ENCODE data around the gene CCDC185.

Gene CCDC185

GRCh38 chr1:223419561-223419960 is 26.3 kb downstream of the CCDC185 start:
- Histone ChIP-seq H3K9ac (ENCODE audit: low read length) (no peak overlapping the region), H3K27me3 (ENCODE audit: control insufficient read depth, insufficient read depth, low read length) (no peaks in the 10 kb centered on the region), H3K9me3 (ENCODE audit: control insufficient read depth, low read depth, low read length) (no peaks in the 10 kb centered on the region), H3K27ac (ENCODE audit: low read length) (no peak overlapping the region), H3K4me3 (ENCODE audit: low read length) (no peak overlapping the region), H3K36me3 (ENCODE audit: control insufficient read depth, low read depth, low read length) (no peaks in the 10 kb centered on the region), H3K4me1 (ENCODE audit: control insufficient read depth, low read depth, low read length) (no peaks in the 10 kb centered on the region)

DNA sequence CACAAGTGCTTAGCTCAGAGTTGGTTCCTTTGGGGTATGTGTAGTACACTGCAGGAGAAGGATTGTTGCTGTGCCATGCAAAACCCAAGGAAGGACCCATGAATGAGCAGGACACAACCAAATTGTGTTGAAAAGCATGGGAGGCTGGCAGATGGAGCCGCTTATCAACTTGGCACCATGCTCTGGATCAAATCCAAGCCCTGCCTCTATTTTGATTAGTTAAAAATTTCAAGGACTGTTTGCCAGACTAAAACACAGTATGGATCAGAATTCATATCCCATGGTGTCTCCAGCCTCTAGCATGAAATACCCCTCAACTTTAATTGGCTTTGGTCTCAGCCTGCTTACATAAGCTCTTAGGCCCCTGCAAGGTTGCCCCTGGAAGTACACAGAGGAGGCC is 27.8 kb downstream of the CCDC185 start:
- Histone ChIP-seq H3K4me1 (ENCODE audit: control insufficient read depth, low read depth, low read length) (no peaks in the 10 kb centered on the region), H3K4me3 (ENCODE audit: low read length) (no peak overlapping the region), H3K27me3 (ENCODE audit: control insufficient read depth, insufficient read depth, low read length) (no peaks in the 10 kb centered on the region), H3K27ac (ENCODE audit: low read length) (no peak overlapping the region), H3K9ac (ENCODE audit: low read length) (no peak overlapping the region), H3K9me3 (ENCODE audit: control insufficient read depth, low read depth, low read length) (no peaks in the 10 kb centered on the region), H3K36me3 (ENCODE audit: control insufficient read depth, low read depth, low read length) (no peaks in the 10 kb centered on the region)

- H3K9ac ChIP-seq (ENCODE audit: low read length), result no peak overlapping the region
- H3K27me3 ChIP-seq (ENCODE audit: control insufficient read depth, insufficient read depth, low read length), result no peaks in the 10 kb centered on the region
- H3K4me1 ChIP-seq (ENCODE audit: control insufficient read depth, low read depth, low read length), result no peaks in the 10 kb centered on the region
- H3K9me3 ChIP-seq (ENCODE audit: control insufficient read depth, low read depth, low read length), result no peaks in the 10 kb centered on the region
- no peak overlapping the region for H3K27ac ChIP-seq (ENCODE audit: low read length)
- no peak overlapping the region for H3K4me3 ChIP-seq (ENCODE audit: low read length)
- no peaks in the 10 kb centered on the region for H3K36me3 ChIP-seq (ENCODE audit: control insufficient read depth, low read depth, low read length)
These were observed 28.5 kb downstream of the CCDC185 start for GRCh38 chr1:223421676-223422075.

DNA sequence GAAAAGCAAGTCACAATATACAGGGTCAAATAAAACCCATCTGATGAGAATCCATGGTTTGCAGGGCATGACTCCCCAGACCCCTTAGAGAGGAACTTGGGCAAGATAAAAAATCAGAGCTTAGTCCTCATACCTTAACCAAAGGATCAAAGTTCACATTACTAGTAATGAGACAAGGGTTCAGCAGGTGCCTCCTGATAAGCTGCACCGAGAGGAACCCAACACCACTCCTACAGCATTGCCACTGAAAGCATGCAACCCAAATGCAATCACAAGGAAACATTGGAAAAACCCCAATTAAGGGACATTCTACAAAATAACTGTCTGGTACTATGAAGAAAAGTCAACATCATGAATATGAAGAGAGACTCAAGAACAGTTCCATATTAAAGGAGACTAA is 29.7 kb downstream of the CCDC185 start:
- Histone ChIP-seq H3K9me3 (ENCODE audit: control insufficient read depth, low read depth, low read length) (no peaks in the 10 kb centered on the region), H3K4me3 (ENCODE audit: low read length) (no peak overlapping the region), H3K27me3 (ENCODE audit: control insufficient read depth, insufficient read depth, low read length) (no peaks in the 10 kb centered on the region), H3K4me1 (ENCODE audit: control insufficient read depth, low read depth, low read length) (no peaks in the 10 kb centered on the region), H3K9ac (ENCODE audit: low read length) (no peak overlapping the region), H3K27ac (ENCODE audit: low read length) (no peak overlapping the region), H3K36me3 (ENCODE audit: control insufficient read depth, low read depth, low read length) (no peaks in the 10 kb centered on the region)

GRCh38 chr1:223423641-223424233 is 30.5 kb downstream of the CCDC185 start:
- H3K27ac ChIP-seq (ENCODE audit: low read length), result no peak overlapping the region
- no peak overlapping the region for H3K9ac ChIP-seq (ENCODE audit: low read length)
- H3K9me3 ChIP-seq (ENCODE audit: control insufficient read depth, low read depth, low read length), result no peaks in the 10 kb centered on the region

GRCh38 chr1:223425550-223425949 is 32.3 kb downstream of the CCDC185 start:
- H3K9me3 ChIP-seq (ENCODE audit: control insufficient read depth, low read depth, low read length), result no peaks in the 10 kb centered on the region
- no peaks in the 10 kb centered on the region for H3K27me3 ChIP-seq (ENCODE audit: control insufficient read depth, insufficient read depth, low read length)
- H3K4me1 ChIP-seq (ENCODE audit: control insufficient read depth, low read depth, low read length), result no peaks in the 10 kb centered on the region
- H3K27ac ChIP-seq (ENCODE audit: low read length), result no peak overlapping the region
- no peak overlapping the region for H3K9ac ChIP-seq (ENCODE audit: low read length)
- H3K4me3 ChIP-seq (ENCODE audit: low read length), result no peak overlapping the region
- no peaks in the 10 kb centered on the region for H3K36me3 ChIP-seq (ENCODE audit: control insufficient read depth, low read depth, low read length)

More at GRCh38 chr1:223423641-223424233, 30.5 kb downstream of the CCDC185 start:
- Histone ChIP-seq H3K36me3 (ENCODE audit: control insufficient read depth, low read depth, low read length) (no peaks in the 10 kb centered on the region), H3K4me3 (ENCODE audit: low read length) (no peak overlapping the region), H3K4me1 (ENCODE audit: control insufficient read depth, low read depth, low read length) (no peaks in the 10 kb centered on the region), H3K27me3 (ENCODE audit: control insufficient read depth, insufficient read depth, low read length) (no peaks in the 10 kb centered on the region)

- H3K27ac ChIP-seq (ENCODE audit: low read length), result no peak overlapping the region
- no peaks in the 10 kb centered on the region for H3K27me3 ChIP-seq (ENCODE audit: control insufficient read depth, insufficient read depth, low read length)
- no peaks in the 10 kb centered on the region for H3K4me1 ChIP-seq (ENCODE audit: control insufficient read depth, low read depth, low read length)
- no peak overlapping the region for H3K4me3 ChIP-seq (ENCODE audit: low read length)
- no peak overlapping the region for H3K9ac ChIP-seq (ENCODE audit: low read length)
- H3K9me3 ChIP-seq (ENCODE audit: control insufficient read depth, low read depth, low read length), result no peaks in the 10 kb centered on the region
- no peaks in the 10 kb centered on the region for H3K36me3 ChIP-seq (ENCODE audit: control insufficient read depth, low read depth, low read length)
These were observed 33.7 kb downstream of the CCDC185 start for GRCh38 chr1:223426936-223427335.

DNA sequence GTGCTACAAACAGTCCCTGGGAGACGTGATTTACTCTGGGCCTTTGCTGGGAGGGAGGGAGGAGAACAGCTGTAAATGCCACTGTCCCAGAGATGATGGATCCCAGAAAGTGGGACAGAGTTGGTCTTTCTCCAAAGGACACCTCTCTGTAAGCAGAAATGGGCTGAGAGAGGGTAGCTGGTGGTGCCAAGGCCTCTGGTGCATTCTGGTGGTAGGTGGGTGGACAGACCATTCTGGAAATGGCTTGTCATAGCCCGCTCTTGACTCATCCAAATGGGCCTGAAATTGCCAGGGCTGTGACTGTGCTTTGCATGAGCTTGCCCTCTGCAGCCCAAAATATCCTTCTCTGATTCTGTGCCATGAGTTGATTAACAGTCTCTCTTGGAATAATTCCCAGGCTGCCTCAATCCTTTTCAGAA is 36.1 kb downstream of the CCDC185 start:
- H3K4me1 ChIP-seq (ENCODE audit: control insufficient read depth, low read depth, low read length), result no peaks in the 10 kb centered on the region
- H3K27ac ChIP-seq (ENCODE audit: low read length), result no peak overlapping the region
- H3K4me3 ChIP-seq (ENCODE audit: low read length), result no peak overlapping the region
- H3K9me3 ChIP-seq (ENCODE audit: control insufficient read depth, low read depth, low read length), result no peaks in the 10 kb centered on the region
- H3K9ac ChIP-seq (ENCODE audit: low read length), result no peak overlapping the region
- H3K27me3 ChIP-seq (ENCODE audit: control insufficient read depth, insufficient read depth, low read length), result no peaks in the 10 kb centered on the region
- H3K36me3 ChIP-seq (ENCODE audit: control insufficient read depth, low read depth, low read length), result no peaks in the 10 kb centered on the region

- H3K4me1 ChIP-seq (ENCODE audit: control insufficient read depth, low read depth, low read length), result no peaks in the 10 kb centered on the region
- H3K27ac ChIP-seq (ENCODE audit: low read length), result no peak overlapping the region
- H3K9ac ChIP-seq (ENCODE audit: low read length), result no peak overlapping the region
- no peaks in the 10 kb centered on the region for H3K36me3 ChIP-seq (ENCODE audit: control insufficient read depth, low read depth, low read length)
- H3K4me3 ChIP-seq (ENCODE audit: low read length), result no peak overlapping the region
- H3K27me3 ChIP-seq (ENCODE audit: control insufficient read depth, insufficient read depth, low read length), result no peaks in the 10 kb centered on the region
- H3K9me3 ChIP-seq (ENCODE audit: control insufficient read depth, low read depth, low read length), result no peaks in the 10 kb centered on the region
These were observed 36.6 kb downstream of the CCDC185 start for GRCh38 chr1:223429821-223430220.

DNA sequence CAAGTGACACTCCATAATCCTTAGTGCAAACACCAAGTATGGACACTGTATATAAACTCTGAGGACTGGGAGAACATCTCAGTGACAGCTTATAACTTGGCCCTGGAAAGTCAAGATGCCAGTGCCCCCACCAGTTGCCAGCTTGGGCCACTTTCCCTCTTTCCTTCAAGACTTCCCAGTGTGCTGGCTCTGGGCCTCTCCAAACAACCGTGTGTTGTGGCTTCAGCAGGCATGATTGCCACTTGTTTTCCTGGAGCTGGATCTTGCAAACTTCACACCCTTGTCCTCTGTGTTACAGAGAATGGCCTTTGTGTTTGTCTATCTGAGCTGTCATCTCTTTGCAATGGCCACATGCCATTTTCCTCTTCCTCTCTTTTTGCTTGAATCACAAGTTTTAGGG is 37.0 kb downstream of the CCDC185 start:
- H3K4me3 ChIP-seq (ENCODE audit: low read length), result no peak overlapping the region
- no peak overlapping the region for H3K27ac ChIP-seq (ENCODE audit: low read length)
- no peaks in the 10 kb centered on the region for H3K36me3 ChIP-seq (ENCODE audit: control insufficient read depth, low read depth, low read length)
- H3K9me3 ChIP-seq (ENCODE audit: control insufficient read depth, low read depth, low read length), result no peaks in the 10 kb centered on the region
- no peaks in the 10 kb centered on the region for H3K4me1 ChIP-seq (ENCODE audit: control insufficient read depth, low read depth, low read length)
- H3K9ac ChIP-seq (ENCODE audit: low read length), result no peak overlapping the region
- H3K27me3 ChIP-seq (ENCODE audit: control insufficient read depth, insufficient read depth, low read length), result no peaks in the 10 kb centered on the region

DNA sequence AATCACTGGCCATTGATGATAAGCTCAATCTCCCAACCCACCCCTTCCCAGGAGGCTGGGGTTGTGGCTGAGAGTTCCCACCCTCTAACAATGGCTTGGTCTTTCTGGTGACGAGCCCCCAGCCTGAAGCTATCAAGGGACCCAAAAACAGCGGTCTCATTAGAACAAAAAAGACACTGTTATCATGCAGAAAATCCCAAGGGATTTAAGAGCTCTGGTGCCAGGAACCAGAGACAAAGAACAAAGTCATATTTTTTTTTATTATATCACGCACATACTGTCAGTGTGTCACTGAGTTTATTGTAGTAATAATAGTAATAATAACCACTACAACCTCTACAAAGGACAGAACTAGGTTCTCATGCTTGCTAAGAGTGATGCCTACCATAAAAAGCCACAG is 43.9 kb downstream of the CCDC185 start:
- H3K9me3 ChIP-seq (ENCODE audit: control insufficient read depth, low read depth, low read length), result no peaks in the 10 kb centered on the region
- no peak overlapping the region for H3K27ac ChIP-seq (ENCODE audit: low read length)
- no peaks in the 10 kb centered on the region for H3K27me3 ChIP-seq (ENCODE audit: control insufficient read depth, insufficient read depth, low read length)
- no peak overlapping the region for H3K9ac ChIP-seq (ENCODE audit: low read length)
- H3K4me1 ChIP-seq (ENCODE audit: control insufficient read depth, low read depth, low read length), result no peaks in the 10 kb centered on the region
- H3K4me3 ChIP-seq (ENCODE audit: low read length), result no peak overlapping the region
- no peaks in the 10 kb centered on the region for H3K36me3 ChIP-seq (ENCODE audit: control insufficient read depth, low read depth, low read length)

GRCh38 chr1:223443397-223443796 is 50.2 kb downstream of the CCDC185 start:
- Histone ChIP-seq H3K4me1 (ENCODE audit: control insufficient read depth, low read depth, low read length) (no peaks in the 10 kb centered on the region), H3K36me3 (ENCODE audit: control insufficient read depth, low read depth, low read length) (no peaks in the 10 kb centered on the region), H3K4me3 (ENCODE audit: low read length) (no peak overlapping the region), H3K27me3 (ENCODE audit: control insufficient read depth, insufficient read depth, low read length) (no peaks in the 10 kb centered on the region), H3K27ac (ENCODE audit: low read length) (no peak overlapping the region), H3K9me3 (ENCODE audit: control insufficient read depth, low read depth, low read length) (no peaks in the 10 kb centered on the region), H3K9ac (ENCODE audit: low read length) (no peak overlapping the region)
